HFF-Myc (cell line): ENCODE measurements around the gene CNTFR.
A peak's percentile ranks its signal among the peaks of the same experiment; 100 is the strongest.

Experiments
- DNase-seq: peaks from one replicate; pipeline ENCODE4 v3.0.0-alpha.2; 2011; ENCODE audit warnings: low read depth; ENCODE audit errors: extremely low read depth
- H3K4me3 ChIP-seq: replicated peaks from 2 replicates; pipeline ENCODE4 v1.5.1; 2011; ENCODE audit warnings: low read depth, mild to moderate bottlenecking, control low read depth, low read length
- CTCF ChIP-seq: IDR thresholded peaks from 2 replicates; pipeline ENCODE4 v1.5.1; 2012; ENCODE audit warnings: mild to moderate bottlenecking, low read depth, low read length, control low read depth; ENCODE audit errors: missing control alignments

The CNTFR gene

GRCh38 chr9:34627716-34628655 lies 38.5 kb upstream of the CNTFR start:
- no peak for DNase-seq
- TF ChIP-seq CTCF: no peak
- H3K4me3 ChIP-seq: no peak overlapping the region

GRCh38 chr9:34625186-34625486 lies 35.6 kb upstream of the CNTFR start:
- no peak for TF ChIP-seq CTCF
- no peak overlapping the region for H3K4me3 ChIP-seq
- DNase-seq: no peak

- DNase-seq: no peak
- TF ChIP-seq CTCF: no peak
- H3K4me3 ChIP-seq: no peak overlapping the region
These were observed 35.1 kb upstream of the CNTFR start for GRCh38 chr9:34624475-34625185.

- no peak for TF ChIP-seq CTCF
- no peak overlapping the region for H3K4me3 ChIP-seq
- no peak for DNase-seq
These were observed 34.1 kb upstream of the CNTFR start for GRCh38 chr9:34623374-34624235.

- DNase-seq: peak; percentile 92
- no peak for TF ChIP-seq CTCF
- peak within 1 kb of the TSS; percentile 89 for H3K4me3 ChIP-seq
These were observed 30.8 kb upstream of the CNTFR start, which contains the start of gene DCTN3 for GRCh38 chr9:34620061-34620994. DCTN3 (minus strand) TSS chr9:34620495; CDS start chr9:34620464, 31 bp downstream.

- H3K4me3 ChIP-seq: no peak overlapping the region
- no peak for TF ChIP-seq CTCF
- no peak for DNase-seq
These were observed 25.6 kb upstream of the CNTFR start for GRCh38 chr9:34615132-34615531.
